ENCODE measurements around the gene ATP8A2. TPM values are rescaled to one million over a fixed set of nuclear protein-coding genes. Genes with fewer than 3 reads are reported as not detected.

ATP8A2 gene
- total RNA-seq, 4 donors from 2014 or later = 0.13 to 0.29 (median 0.24) TPM

DNA sequence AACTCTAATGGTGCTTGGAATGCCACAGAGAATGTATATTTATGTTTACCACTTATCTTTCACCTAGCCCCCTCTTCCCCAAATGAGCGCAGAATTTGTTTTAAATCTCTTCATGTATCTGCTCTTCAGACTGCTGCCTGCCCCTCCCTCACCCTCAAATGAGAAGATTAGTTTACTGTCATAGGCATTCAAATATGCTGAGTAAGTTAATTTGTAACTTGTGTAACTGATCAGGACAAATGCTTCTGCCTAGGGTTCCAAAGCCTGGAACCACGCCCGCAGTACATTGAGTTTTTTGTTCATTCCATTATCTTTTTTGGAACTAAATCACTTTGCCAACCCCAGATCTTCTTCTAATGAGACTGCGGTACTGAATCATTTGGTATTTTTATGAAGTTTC lies 74.5 kb downstream of the ATP8A2 start:
- Histone ChIP-seq H3K4me1 (no peaks in the 10 kb centered on the region), H3K4me3 (replicated peaks in 1 of 3) (no peak overlapping the region), H3K36me3 (no peaks in the 10 kb centered on the region), H3K9me3 (no peaks in the 10 kb centered on the region), H3K27me3 (no peaks in the 10 kb centered on the region), H3K27ac (no peak overlapping the region)
- intact Hi-C loops (cut with DNase I) = no loop called here
- TF ChIP-seq, protein P1, sequence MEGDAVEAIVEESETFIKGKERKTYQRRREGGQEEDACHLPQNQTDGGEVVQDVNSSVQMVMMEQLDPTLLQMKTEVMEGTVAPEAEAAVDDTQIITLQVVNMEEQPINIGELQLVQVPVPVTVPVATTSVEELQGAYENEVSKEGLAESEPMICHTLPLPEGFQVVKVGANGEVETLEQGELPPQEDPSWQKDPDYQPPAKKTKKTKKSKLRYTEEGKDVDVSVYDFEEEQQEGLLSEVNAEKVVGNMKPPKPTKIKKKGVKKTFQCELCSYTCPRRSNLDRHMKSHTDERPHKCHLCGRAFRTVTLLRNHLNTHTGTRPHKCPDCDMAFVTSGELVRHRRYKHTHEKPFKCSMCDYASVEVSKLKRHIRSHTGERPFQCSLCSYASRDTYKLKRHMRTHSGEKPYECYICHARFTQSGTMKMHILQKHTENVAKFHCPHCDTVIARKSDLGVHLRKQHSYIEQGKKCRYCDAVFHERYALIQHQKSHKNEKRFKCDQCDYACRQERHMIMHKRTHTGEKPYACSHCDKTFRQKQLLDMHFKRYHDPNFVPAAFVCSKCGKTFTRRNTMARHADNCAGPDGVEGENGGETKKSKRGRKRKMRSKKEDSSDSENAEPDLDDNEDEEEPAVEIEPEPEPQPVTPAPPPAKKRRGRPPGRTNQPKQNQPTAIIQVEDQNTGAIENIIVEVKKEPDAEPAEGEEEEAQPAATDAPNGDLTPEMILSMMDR (IDR thresholded peaks at IDR 0.05) = no peak
- TF ChIP-seq POLR2A (IDR thresholded peaks at IDR 0.05) = no peak
- 95 to 96% methylated on average over 4 of the region's 4 CpGs for WGBS, 2 donors
- DNase-seq = no peak

DNA sequence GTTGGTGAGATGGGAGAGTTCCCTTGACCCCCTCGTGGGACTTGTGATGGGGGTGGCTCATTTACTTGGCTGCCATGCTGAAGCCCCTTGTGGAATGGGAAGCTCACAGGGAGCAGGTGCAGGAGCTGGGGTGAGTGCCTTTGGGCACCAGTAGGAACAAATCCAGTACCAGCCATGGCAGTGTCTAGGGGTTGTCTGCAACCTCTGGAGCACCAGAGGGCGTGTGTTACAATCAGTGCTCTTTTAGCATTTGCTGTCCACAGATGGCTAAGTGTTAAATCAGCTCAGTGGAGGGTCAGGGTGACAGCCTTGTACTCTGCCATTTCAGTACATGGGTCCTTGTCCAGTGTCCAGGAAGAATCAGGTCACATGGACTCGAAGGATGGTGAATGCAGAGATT lies 75.6 kb downstream of the ATP8A2 start:
- Histone ChIP-seq H3K27ac (no peak overlapping the region), H3K9me3 (no peaks in the 10 kb centered on the region), H3K4me1 (no peaks in the 10 kb centered on the region), H3K4me3 (replicated peaks in 1 of 3) (no peak overlapping the region), H3K36me3 (no peaks in the 10 kb centered on the region), H3K27me3 (no peaks in the 10 kb centered on the region)
- intact Hi-C loops (cut with DNase I) = no loop called here
- WGBS, 2 donors = 71 to 76% methylated on average over 3 of the region's 3 CpGs
- no peak for DNase-seq
- TF ChIP-seq, protein P1 (IDR thresholded peaks at IDR 0.05) = no peak

DNA sequence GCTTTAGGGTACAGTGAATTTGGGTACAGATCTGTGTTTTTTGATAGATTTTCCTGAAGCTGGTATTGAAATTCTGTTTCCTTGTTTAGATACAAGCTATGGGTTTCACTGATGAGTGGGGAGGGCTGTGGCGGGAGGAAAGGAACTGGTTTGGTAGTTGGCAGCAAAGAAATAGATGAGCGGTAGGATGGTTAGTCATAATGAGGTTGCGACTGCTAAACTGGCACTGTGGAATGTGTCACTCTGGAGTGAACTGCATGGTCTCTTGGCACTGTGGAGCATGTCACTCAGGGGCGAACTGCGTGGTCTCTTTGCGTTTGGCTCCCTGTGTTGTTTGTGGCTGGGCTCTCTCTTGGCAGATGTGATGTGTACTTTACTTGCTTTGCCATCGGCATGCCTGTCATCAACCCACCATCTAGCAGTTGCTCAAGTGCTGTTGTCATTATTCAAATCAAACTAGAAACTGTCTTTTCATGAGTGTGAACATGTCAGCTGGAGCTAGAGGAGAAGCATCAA lies 82.1 kb downstream of the ATP8A2 start:
- 81 to 90% methylated on average over 7 of the region's 7 CpGs for WGBS, 2 donors
- no peaks in the 10 kb centered on the region for H3K36me3 ChIP-seq
- H3K27me3 ChIP-seq = no peaks in the 10 kb centered on the region
- DNase-seq = no peak
- peaks cover 0 to 8% of the 10 kb centered on the region in 2 donors for H3K4me1 ChIP-seq
- H3K4me3 ChIP-seq (replicated peaks in 1 of 3) = no peak overlapping the region
- TF ChIP-seq POLR2A (IDR thresholded peaks at IDR 0.05) = no peak
- TF ChIP-seq, protein P1 (IDR thresholded peaks at IDR 0.05) = no peak
- intact Hi-C loops (cut with DNase I) = no loop called here
- no peak overlapping the region for H3K27ac ChIP-seq
- no peaks in the 10 kb centered on the region for H3K9me3 ChIP-seq

DNA sequence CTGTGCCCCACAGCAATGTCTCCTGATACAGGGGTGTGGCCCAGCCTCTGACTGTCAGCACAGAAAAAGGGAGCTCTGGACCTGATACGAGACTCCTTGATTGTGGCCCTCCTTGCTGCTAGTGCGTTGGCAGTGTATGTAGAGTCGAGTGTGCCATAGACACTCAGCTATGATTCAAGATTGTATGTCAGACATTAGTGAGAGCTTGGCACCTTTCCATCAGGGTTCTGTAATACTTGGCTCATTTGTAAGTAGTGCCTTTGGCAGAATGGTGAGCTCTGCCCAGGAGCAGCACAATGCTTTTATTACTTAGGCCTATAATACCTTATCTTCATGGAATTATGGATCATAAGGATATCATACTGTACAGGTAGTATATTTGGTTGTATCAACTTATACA lies 83.4 kb downstream of the ATP8A2 start:
- Histone ChIP-seq H3K27ac (no peak overlapping the region), H3K4me1 (peaks cover 0 to 8% of the 10 kb centered on the region in 2 donors), H3K4me3 (replicated peaks in 1 of 3) (no peak overlapping the region), H3K36me3 (no peaks in the 10 kb centered on the region), H3K27me3 (no peaks in the 10 kb centered on the region), H3K9me3 (no peaks in the 10 kb centered on the region)
- peak; percentile 40 to 57 for DNase-seq
- 20 to 42% methylated on average over 3 of the region's 3 CpGs for WGBS, 2 donors
- intact Hi-C loops (cut with DNase I) = no loop called here
- TF ChIP-seq, protein P1 (IDR thresholded peaks at IDR 0.05) = no peak
- TF ChIP-seq POLR2A (IDR thresholded peaks at IDR 0.05) = no peak

DNA sequence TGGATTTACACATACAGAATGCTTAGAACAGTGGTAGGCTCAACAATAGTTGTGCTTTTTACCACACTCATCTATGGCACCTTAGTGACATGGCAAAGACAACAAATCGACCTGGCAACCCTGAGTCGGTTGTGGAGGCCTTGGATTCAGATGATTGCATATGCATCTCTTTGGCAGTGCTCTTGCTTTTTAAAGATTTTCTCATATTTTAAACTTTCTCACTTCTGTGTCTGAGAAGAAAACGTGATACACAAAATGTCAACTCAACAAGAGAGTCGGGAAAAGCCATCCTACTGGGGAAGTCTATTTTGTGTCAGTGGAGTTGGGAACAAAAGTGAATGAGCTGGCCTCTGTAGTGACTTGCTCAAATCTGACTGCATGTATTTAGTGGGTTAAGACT lies 85.8 kb downstream of the ATP8A2 start:
- 65 to 84% methylated on average over 4 of the region's 4 CpGs for WGBS, 2 donors

More for the DNA sequence above, 85.8 kb downstream of the ATP8A2 start:
- Histone ChIP-seq H3K27me3 (no peaks in the 10 kb centered on the region), H3K9me3 (no peaks in the 10 kb centered on the region), H3K27ac (no peak overlapping the region), H3K4me1 (peaks cover 0 to 8% of the 10 kb centered on the region in 2 donors), H3K36me3 (no peaks in the 10 kb centered on the region), H3K4me3 (replicated peaks in 1 of 3) (no peak overlapping the region)
- TF ChIP-seq POLR2A (IDR thresholded peaks at IDR 0.05) = no peak
- TF ChIP-seq, protein P1 (IDR thresholded peaks at IDR 0.05) = no peak
- intact Hi-C loops (cut with DNase I) = no loop called here
- no peak for DNase-seq
